ENCODE data around the gene RGS7.
A peak's percentile ranks its signal among the peaks of the same experiment; 100 is the strongest.

The RGS7 gene

DNA sequence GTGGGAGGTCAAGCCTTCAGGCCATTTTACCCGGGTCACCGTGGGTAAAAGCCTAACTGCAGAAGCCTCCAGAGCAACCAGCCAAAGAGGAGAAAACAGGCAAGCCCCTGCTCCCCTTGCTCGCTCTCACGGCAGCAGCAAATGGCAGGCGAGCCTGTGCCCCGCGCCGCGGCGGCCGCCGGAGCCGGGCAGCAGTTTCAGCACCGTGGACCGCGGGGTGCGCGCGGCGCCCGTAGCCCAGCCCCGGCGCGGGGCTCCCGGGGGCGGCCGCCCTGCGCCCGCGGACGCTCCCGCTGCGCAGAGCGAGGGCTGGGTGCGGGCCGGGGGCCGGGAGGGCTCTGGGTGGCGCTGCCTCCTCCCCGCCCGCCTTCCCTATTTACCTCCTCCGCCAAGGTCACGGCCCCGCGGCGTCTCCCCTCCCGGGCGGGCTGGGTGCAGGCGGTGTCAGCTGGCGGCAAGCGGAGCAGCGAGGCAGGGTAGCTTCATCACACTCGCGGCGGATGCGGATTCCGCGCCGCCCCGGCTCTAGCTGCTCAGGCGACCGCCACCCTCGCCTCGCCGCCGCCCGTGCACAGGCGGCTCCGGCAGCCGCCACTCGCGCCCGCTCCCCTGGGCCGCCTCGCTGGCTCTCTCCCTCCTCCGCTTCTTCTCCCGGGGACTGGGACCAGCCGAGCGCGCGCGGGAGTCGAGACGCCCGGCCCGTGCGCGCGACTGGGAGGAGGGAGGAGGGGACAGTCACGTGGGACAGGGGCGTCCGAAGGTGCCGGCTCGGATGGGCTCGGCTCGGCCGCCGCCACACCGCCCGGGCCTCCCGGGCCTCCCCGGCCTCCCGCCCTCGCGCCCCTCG, at the start of gene RGS7:
RGS7 (minus strand) TSS at position 687 of the 847 bp plus-strand sequence.
- DNase-seq: peak; percentile 11

DNA sequence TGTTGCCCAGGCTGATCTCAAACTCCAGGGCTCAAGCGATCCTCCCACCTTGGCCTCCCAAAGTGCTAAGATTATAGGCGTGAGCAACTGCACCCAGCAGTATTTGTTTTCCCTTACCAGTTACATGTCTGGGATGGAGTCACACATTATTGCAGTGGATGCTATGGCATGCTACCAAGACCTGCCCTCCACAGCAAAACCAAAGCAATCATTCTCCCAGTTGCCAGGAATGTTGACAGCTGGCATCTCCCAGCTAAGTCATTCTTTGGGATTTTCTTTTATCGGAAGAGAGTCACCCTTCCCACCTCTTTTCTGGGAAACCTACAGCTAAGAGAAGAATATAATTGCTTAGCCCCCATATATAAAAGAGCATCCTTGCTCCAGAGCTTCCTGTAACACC, 49.4 kb upstream of the RGS7 start:
- DNase-seq: no peak

- no peak for DNase-seq
These were observed 44.2 kb upstream of the RGS7 start for GRCh38 chr1:241401156-241401555.

DNA sequence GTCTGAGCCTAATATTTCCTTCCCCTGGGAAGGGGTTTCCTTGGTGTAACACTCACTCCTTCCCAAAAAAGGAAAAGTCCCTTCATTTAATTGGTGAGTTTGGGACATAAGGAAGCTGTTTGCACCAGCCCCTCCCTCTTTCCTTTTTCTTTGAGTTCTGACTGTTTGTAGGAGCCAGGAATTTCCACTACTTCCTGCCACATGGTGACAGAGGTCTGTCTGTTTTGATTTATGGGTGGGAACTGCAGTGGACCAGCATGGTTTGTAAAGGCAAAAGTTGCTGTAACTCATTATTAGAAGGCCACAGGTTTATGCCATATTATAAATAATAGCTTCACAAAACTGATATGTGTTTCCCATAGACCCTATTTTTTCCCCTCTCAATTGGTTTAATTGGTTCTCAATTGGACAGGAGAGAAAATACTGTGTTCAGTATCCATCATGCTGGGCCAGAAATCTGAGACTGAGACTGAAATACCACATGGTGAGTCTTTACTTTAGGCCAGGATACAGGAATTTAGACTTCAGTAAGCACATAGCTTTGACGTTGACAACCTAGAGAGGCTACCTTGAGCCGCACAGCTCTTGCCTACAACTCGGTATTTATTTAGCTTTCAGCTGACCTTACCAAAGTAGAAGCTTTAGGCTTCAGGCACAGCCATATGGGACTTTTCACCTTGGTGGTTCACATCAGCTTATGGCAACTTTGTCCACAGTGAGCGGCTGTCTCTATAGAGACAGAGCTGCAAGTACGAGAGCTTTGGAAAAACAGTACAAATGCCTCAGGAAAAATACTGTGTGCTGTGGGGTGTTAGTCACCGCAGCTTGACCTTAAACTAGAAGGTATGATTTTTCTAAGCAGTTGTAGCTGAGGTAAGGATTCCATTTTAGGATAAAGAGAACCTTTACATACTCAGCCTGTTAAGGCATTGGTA, 40.0 kb upstream of the RGS7 start:
- DNase-seq: no peak

DNA sequence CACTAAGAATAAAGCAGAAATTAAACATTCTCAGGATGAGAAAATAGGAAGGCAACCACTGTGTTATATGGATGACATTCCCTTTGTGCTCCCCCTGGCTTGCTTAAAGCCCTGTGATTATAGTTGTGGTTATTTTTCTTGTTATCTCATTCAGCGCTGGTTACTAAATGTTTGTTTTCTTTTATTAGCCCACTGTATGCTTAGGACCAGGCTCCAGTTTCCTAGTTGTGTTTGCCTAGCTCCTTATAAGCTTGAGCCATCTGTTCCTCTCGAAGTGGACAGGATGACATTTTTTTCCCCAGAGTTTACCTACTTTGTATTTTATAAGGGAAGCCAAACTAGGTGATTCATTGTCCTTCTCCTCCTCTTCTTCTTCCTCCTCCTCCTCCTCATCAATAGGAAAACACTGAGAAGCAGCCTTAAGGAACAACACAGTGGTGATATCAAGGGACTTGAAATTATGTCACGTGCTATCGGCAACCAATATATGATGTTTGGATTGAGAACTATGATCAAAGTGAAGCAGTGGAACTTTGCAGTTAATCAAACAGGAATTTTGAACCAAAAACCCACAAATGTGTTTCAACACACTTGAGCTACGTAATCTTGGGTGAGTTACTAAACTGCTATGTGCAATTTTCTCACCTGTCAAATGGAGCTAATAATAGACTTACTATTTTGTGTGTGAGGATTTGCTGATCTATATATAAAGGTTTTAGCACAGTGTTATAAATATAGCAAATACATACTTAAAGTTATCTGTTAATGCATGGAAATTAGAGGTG, 35.1 kb upstream of the RGS7 start:
- no peak for DNase-seq

- DNase-seq: no peak
These were observed 33.5 kb upstream of the RGS7 start for GRCh38 chr1:241390526-241390925.

- DNase-seq: no peak
These were observed 32.4 kb upstream of the RGS7 start for GRCh38 chr1:241389400-241389799.

- DNase-seq: no peak
These were observed 30.2 kb upstream of the RGS7 start for GRCh38 chr1:241387216-241387615.

DNA sequence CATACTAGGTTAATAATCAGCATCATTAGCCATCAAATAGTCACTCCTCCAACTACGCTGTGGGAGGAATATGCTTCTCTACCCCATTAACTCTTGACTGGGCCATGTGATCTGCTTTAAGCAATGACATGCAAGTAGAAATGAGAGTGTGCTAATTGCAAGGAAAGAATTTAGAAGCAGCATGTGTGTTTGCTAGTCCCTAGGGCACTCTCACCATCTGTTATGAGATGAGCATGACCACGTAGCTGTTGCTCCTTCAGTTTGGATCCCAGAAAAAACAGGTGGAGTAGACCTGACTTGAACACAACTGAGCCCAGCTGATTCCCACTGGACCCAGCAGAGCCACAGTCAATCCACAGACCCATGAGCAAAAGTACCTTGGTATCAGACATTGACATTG, 19.7 kb upstream of the RGS7 start:
- no peak for DNase-seq

- no peak for DNase-seq
These were observed 18.9 kb upstream of the RGS7 start for GRCh38 chr1:241375886-241376285.

- DNase-seq: no peak
These were observed 9.2 kb upstream of the RGS7 start for GRCh38 chr1:241366196-241366595.

- DNase-seq: no peak
These were observed 5.3 kb upstream of the RGS7 start for GRCh38 chr1:241362350-241362749.

- no peak for DNase-seq
These were observed 648 bp upstream of the RGS7 start for GRCh38 chr1:241357366-241358340.

DNA sequence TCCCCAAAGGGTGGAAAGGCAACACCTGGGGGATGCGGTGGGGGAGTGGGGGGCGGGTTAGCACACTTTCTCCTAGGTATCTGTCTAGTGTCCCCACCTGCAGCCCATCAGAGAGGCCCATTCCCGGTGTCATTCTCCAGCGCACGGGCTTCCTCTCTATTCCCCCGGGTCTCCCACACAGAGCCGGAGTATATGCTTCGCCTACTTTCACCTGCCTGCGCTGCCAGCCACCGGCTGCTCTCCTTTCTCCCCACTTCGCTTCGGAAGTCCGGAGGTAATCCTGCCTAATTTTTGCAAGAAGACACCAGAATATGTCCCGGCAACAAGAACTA, 852 bp downstream of the RGS7 start:
- DNase-seq: no peak

DNA sequence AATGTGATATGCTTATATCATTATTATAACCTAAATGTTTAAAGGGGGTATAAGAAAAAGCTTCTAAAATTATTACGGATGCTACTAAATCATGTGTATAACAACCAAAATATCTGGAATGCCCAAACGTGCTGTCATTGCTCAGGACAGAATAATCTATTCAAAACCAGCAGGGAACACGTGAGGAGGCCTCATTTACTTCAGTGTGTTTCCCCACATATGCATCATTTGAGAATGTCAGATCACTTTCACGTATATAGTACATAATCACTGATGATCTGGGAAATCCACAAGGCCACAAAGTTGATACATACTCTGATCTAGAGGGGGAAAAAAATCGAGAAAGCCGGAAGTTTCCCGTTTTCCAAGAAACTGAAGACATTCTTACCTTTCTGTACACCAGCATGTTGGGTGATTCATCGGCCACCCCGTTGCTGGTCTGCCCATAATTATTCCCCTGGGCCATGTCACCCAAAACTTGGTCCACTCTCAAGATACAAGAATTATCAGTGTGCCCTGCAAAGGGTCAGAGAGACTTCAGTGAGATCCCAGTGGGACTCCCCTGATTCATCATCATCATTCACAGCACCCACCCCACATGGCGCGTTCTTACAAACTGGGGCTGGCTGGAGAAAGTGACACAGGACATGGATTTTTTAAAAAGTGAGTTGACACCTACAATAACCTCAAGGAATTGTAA, 1.5 kb downstream of the RGS7 start:
- no peak for DNase-seq

GRCh38 chr1:241352401-241352800, 4.6 kb downstream of the RGS7 start:
- DNase-seq: no peak

DNA sequence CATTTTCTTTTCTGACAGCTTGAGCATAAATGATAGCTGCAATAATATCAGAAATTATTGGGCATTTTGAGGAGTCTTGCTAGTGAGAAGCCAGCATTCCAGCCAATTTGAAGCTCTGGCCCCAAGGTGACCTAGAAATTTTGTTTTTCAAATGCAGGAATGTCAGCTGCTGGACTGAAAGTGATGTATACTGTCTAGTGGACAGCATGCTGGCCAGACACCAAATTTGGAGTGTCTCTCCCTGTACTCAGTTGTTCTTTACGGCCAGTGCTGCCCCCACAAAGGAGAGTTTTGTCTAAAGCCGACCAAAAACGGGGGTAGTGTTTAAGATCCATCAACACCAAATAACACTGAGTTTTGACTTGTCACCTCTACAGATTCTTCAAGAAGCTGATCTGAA, 5.2 kb downstream of the RGS7 start:
- no peak for DNase-seq

- DNase-seq: no peak
These were observed 13.0 kb downstream of the RGS7 start for GRCh38 chr1:241343956-241344355.

- DNase-seq: no peak
These were observed 20.7 kb downstream of the RGS7 start for GRCh38 chr1:241336335-241336734.

DNA sequence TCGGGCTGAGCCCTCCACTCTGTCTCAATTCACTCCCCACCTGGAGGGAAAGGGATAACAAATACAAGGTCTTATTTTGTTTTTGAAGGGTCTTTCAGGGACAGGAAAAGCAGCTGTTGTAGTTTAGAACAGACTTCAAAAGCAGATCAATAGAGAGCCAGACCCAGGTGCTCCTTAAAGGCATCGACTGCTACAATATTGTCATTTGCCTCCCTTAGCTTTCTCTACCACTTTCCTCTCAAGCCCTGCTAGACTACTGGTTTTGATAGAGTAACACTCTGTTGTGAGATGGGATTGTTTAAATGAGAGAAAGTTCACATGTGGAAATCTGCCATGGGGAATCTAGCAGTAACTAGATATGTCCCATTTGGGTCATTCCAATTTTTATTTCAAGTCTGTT, 24.0 kb downstream of the RGS7 start:
- no peak for DNase-seq

- no peak for DNase-seq
These were observed 25.0 kb downstream of the RGS7 start for GRCh38 chr1:241332037-241332409.

Measured in stimulated activated CD4-positive, alpha-beta T cell treated with anti-CD3 and anti-CD28 coated beads, Interleukin-1b, Interleukin-23, amount 100 ng/mL, for 48 hours (primary cell).